Upper lobe of left lung (tissue), 4 donors: ENCODE measurements around the gene KCNIP2.

ENCODE experiments used
- CTCF ChIP-seq, 6 experiments: fragments of 450-650 bp in 4 of 6; fragments of 200-600 bp in 2 of 6; sonication (generic) in 2 of 6; IDR thresholded peaks; one replicate each; pipeline ENCODE4 v1.5.1; 2016 to 2019; ENCODE audit warnings: antibody characterized with exemption in 6 of 6
- POLR2A ChIP-seq, 4 donors: fragments of 450-650 bp; IDR thresholded peaks; one replicate each; pipeline ENCODE4 v1.5.1; 2016 to 2017; ENCODE audit warnings: antibody characterized with exemption in 4 of 4, mild to moderate bottlenecking in 2 of 4

DNA sequence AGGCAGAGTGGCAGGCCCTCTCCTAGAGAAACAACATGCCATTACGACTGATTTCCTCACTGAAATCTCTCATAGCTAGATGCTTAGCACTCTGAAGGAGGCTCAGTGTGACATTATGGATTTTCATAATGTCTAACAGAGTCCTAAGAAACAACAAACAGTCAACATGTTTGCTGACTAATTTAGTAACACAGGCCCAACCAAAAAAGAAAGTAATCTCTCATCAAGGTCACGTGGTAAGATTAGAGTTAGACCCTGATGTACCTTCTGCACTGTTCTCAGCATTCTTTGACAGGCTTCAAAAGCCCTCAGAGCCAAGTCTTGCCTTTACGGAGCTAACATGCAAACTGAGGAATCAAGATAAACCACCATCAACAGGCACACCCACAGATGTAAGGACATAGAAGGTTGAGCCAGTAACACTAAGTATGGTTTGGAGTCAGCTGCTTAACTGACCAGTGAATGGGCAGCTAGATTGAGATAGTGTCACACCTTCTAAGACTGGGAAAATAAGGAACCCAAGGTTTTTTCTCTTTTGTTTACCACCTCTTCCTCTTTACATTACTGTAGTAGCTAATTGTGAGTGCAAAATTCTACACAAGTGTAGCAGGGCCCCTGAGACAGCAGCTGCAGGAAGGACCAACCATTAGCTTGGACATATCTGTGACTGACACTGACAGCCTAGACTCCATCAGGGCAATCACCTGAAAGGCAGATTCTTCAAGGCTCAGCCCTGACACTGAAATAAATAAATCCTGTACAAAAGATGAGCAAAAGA, 15.3 kb upstream of the KCNIP2 start:
- TF ChIP-seq POLR2A (IDR thresholded peaks at IDR 0.05) (no peak), CTCF (IDR thresholded peaks at IDR 0.05) (no peak)
